ENCODE measurements around the gene FAM13B.

FAM13B gene

GRCh38 chr5:137888863-137889759, 143.8 kb downstream of the FAM13B start, which contains the start of gene PKD2L2:
Gene PKD2L2 (plus strand): TSS chr5:137889457. CDS start chr5:137889492, 35 bp downstream.
- Histone ChIP-seq H3K27ac (ENCODE audit: insufficient read depth, low read length, poor library complexity, severe bottlenecking) (peak within 1 kb of the TSS; percentile 67), H3K4me1 (ENCODE audit: control insufficient read depth, insufficient read depth, low read length, poor library complexity, severe bottlenecking) (peaks cover 5% of the 10 kb centered on the region), H3K4me3 (ENCODE audit: insufficient read depth, low read depth, low read length, poor library complexity, severe bottlenecking) (peak within 1 kb of the TSS; percentile 69), H3K36me3 (ENCODE audit: control insufficient read depth, insufficient read depth, low read length) (no peaks in the 10 kb centered on the region), H3K27me3 (replicated peaks; ENCODE audit: control insufficient read depth, insufficient read depth, low read length, poor library complexity, severe bottlenecking) (no peaks in the 10 kb centered on the region), H3K9me3 (ENCODE audit: control insufficient read depth, low read length) (no peaks in the 10 kb centered on the region)
- DNase-seq = peak; percentile 58 to 68 (median 60)

GRCh38 chr5:137888466-137888862, 144.4 kb downstream of the FAM13B start:
- Histone ChIP-seq H3K9me3 (ENCODE audit: control insufficient read depth, low read length) (no peaks in the 10 kb centered on the region), H3K4me3 (ENCODE audit: insufficient read depth, low read depth, low read length, poor library complexity, severe bottlenecking) (peak overlapping the region; percentile 69), H3K27me3 (replicated peaks; ENCODE audit: control insufficient read depth, insufficient read depth, low read length, poor library complexity, severe bottlenecking) (no peaks in the 10 kb centered on the region), H3K36me3 (ENCODE audit: control insufficient read depth, insufficient read depth, low read length) (no peaks in the 10 kb centered on the region), H3K4me1 (ENCODE audit: control insufficient read depth, insufficient read depth, low read length, poor library complexity, severe bottlenecking) (peaks cover 5% of the 10 kb centered on the region), H3K27ac (ENCODE audit: insufficient read depth, low read length, poor library complexity, severe bottlenecking) (peak overlapping the region; percentile 67)
- DNase-seq = no peak

Data from effector memory CD4-positive, alpha-beta T cell (primary cell).